Fibroblast of mammary gland (primary cell): Measurements from ENCODE around the gene STXBP5.
"Not testable (repeated sequence)": the region's sequence is repeated elsewhere in the genome, so short reads cannot be mapped to it uniquely, and the experiment has no call there.

Source experiments
- DNase-seq: peaks from one replicate; pipeline ENCODE4 v3.0.0-alpha.2; 2010; ENCODE audit warnings: low read depth
- H3K4me3 ChIP-seq: 2 replicates; pipeline ENCODE4 v1.5.1; 2011; ENCODE audit warnings: low read depth, mild to moderate bottlenecking, low read length, moderate library complexity; ENCODE audit not compliant: control insufficient read depth
- TF ChIP-seq, protein P1 (sequence below): conservative IDR thresholded peaks from 2 replicates; pipeline ENCODE4 v1.5.1; 2011; ENCODE audit warnings: low read depth, low read length, inconsistent platforms; ENCODE audit not compliant: control insufficient read depth, insufficient read depth

STXBP5 gene

DNA sequence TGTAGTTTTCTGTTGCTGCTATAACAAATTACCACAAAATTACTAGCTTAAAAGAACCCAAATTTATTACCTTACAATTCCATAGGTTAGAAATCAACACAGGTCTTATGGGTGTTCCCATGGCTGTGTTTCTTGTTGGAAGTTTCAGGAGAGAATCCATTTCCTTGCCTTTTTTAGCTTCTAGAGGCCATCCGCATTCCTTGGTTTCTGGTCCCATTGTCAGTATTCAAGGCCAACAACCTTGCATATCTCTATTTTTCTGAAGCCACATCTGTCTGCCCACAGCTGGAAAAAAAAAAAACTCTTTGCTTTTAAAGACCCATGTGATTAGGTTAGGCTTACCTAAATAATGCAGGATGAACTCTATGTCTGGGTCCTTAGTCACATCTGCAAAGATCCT is 174.6 kb downstream of the STXBP5 start:
- DNase-seq: no peak
- no peak overlapping the region for H3K4me3 ChIP-seq
- TF ChIP-seq, protein P1, sequence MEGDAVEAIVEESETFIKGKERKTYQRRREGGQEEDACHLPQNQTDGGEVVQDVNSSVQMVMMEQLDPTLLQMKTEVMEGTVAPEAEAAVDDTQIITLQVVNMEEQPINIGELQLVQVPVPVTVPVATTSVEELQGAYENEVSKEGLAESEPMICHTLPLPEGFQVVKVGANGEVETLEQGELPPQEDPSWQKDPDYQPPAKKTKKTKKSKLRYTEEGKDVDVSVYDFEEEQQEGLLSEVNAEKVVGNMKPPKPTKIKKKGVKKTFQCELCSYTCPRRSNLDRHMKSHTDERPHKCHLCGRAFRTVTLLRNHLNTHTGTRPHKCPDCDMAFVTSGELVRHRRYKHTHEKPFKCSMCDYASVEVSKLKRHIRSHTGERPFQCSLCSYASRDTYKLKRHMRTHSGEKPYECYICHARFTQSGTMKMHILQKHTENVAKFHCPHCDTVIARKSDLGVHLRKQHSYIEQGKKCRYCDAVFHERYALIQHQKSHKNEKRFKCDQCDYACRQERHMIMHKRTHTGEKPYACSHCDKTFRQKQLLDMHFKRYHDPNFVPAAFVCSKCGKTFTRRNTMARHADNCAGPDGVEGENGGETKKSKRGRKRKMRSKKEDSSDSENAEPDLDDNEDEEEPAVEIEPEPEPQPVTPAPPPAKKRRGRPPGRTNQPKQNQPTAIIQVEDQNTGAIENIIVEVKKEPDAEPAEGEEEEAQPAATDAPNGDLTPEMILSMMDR: no peak

DNA sequence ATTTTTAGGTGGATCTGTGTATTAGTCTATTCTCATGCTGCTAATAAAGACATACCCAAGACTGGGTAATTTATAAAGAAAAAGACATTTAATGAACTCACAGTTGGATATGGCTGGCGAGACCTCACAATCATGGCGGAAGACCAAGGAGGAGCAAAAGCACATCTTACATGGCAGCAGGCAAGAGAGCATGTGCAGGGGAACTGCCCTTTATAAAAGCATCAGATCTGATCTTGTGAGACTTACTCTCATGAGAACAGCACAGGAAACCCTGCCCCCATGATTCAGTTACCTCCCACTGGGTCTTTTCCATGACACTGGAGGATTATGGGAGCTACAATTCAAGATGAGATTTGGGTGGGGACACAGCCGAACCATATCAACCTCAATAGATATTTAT is 176.6 kb downstream of the STXBP5 start:
- not testable (repeated sequence) for DNase-seq

DNA sequence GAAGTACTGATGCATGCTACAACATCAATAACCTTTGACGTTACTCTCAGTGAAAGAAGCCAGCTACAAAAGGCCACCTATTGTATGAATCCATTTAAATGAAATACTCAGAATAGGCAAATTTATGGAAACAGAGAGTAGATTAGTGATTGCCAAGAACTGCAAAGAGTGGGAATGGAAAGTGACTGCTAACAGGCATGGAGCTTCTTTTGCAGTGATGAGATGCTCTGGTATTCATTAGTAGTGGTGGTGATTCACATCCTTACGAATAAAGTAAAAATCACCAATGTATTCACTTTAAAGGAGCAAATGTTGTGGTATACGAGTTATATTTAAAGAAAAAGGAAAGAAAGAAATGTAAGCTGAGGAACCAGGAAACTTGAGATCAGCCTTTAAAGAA is 177.5 kb downstream of the STXBP5 start:
- DNase-seq: peak; percentile 77
- no peak overlapping the region for H3K4me3 ChIP-seq
- TF ChIP-seq, protein P1: no peak

More for the DNA sequence above, 176.6 kb downstream of the STXBP5 start:
- H3K4me3 ChIP-seq: not testable (repeated sequence)

DNA sequence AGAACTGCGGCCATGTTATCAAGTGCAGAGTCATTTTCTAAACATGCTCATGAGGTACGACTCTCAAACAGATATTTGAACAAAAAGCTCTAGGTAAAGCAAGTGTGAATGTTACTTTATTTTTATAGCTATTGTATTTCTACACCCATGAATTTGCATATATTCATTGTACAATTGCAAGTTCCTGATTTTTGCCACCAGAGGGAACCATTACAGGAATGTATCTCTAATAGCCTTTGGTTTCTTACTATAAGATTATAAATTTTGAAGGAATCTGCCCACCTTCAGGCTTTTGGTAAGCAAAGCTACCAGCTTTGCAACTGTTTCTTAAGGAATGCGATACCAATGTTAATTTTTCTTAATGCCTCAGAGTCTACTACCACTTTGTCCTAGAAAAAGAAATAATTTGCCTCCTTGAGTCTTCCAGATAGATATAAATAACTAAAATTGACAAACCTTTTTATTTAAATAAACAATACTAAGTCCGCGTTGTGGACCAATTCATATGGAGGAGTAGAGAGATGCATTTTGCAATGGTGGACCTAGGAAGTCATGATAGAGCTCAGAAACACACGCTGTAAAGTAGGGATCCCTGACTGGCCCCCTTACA is 178.8 kb downstream of the STXBP5 start:
- TF ChIP-seq, protein P1: peak; percentile 59
- peak; percentile 51 for DNase-seq
- H3K4me3 ChIP-seq: no peak overlapping the region

DNA sequence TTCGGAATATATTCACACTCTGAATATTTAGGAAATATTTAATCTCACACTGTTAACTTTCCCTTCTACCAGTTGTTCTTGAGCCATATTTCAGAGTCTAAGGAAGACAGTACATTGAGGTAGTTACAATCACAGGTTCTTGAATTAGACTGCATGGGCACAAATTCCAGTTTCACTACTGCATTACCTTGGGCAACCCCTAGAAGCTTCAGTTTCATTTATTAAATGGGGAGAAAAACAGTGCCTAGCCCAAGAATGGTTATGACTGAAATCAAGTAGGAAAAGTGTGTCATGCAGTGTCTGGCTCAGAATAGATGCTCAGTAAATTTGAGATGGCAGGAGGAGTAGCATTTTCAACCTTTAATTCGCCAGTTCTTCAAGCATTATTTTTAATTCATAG is 179.8 kb downstream of the STXBP5 start:
- TF ChIP-seq, protein P1: no peak
- DNase-seq: no peak
- H3K4me3 ChIP-seq: no peak overlapping the region

DNA sequence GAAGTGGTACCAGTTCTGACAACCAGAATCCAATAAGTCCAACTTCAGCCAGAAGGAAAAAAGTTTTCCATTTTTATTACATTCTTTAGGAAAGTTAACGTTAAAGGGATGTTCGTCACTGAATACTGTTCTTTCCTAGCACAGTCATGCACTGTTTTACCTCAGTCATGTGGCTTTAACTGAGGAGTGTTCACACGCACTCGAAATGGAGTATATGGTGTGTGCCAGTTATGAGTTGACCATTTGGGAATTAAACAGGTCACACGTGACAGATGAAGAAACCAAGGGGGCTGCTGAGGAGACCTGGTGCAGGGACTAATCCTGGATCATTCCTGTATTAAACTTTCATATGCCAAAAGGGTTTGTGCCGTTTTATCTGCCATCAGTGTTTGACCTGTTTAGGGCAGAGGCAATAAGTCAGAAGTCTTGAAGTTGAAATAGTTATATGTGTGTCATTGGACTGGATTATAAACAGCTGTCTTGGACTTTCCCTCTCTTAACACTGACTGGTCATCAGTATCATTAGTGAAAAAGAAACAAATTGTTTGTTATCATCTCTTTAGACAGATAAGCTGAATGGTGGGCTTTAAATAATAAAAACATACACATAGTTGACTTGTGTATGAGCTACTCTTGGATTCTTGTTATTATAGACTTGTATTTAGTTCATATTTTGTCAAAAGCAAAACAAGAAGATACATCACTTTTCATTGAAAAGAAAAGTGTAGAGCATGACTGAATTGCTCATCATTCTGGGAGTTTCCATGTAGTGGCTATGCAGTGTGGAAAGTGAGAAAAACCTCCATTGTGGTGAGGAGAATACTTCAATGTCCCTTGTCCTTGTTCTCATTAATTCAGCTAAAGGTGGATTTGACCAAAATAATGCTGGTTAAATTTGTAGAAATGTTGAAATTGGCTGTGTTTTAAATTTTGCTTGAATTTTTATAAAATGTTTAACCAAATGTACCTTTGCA is 180.8 kb downstream of the STXBP5 start:
- TF ChIP-seq, protein P1: no peak
- H3K4me3 ChIP-seq: no peak overlapping the region
- DNase-seq: no peak

DNA sequence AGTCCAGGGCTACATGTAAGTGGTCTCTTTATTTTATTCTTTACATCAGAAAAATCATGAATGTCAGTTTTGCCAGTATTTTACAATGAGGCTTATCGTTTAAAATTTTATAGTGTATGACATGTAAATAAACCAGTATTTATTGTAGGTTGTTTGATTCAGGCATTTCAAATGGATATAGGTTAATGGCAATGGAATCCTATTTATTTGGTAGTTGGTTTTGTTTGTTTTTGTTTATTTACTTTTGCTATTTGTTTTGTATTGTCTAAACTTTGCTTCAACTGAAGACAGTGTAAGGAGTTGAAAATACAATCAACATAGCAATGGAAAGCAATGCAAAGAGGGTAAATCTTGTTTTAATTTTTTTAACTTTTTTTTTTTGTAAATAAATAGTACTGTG is 185.2 kb downstream of the STXBP5 start:
- DNase-seq: no peak
- TF ChIP-seq, protein P1: no peak
- H3K4me3 ChIP-seq: no peak overlapping the region
